GM12892 (cell line): ENCODE results near the gene ADGRD1.

Source experiments
- POLR2A ChIP-seq: IDR thresholded peaks from 2 replicates; pipeline ENCODE4 v1.6.1; 2011; ENCODE audit warnings: low read depth, low read length, control low read depth
- POLR2AphosphoS5 ChIP-seq: IDR thresholded peaks from 2 replicates; pipeline ENCODE4 v1.6.1; 2011; ENCODE audit warnings: low read depth, low read length, control low read depth
- TAF1 ChIP-seq: IDR thresholded peaks from 2 replicates; pipeline ENCODE4 v1.6.1; 2011; ENCODE audit warnings: low read depth, mild to moderate bottlenecking, control low read depth, low read length, borderline replicate concordance

GRCh38 chr12:131106349-131106941 lies 152.7 kb downstream of the ADGRD1 start:
- TF ChIP-seq POLR2AphosphoS5 (no peak), POLR2A (no peak), TAF1 (no peak)
